Skin epidermis (tissue), 12 donors: Measurements from ENCODE around the gene PARP1.

ENCODE experiments used
- H3K27ac ChIP-seq, 21 experiments: fragments of 200-600 bp; sonication (generic) in 11 of 21; one replicate each; pipeline ENCODE4 v1.5.0; 2020; ENCODE audit warnings: mild to moderate bottlenecking in 3 of 21, inconsistent platforms in 2 of 21, moderate library complexity in 2 of 21
- H3K4me3 ChIP-seq, 7 experiments: fragments of 200-600 bp; sonication (generic) in 2 of 7; one replicate each; pipeline ENCODE4 v1.5.0; 2020; ENCODE audit warnings: inconsistent platforms in 2 of 7, mild to moderate bottlenecking in 2 of 7, moderate library complexity in 1 of 7

PARP1 gene

GRCh38 chr1:226325178-226325577 lies 82.7 kb downstream of the PARP1 start:
- H3K4me3 ChIP-seq, result no peak overlapping the region
- H3K27ac ChIP-seq, result no peak overlapping the region

- Histone ChIP-seq H3K27ac (no peak overlapping the region), H3K4me3 (no peak overlapping the region)
Observed at GRCh38 chr1:226324479-226324878, 83.4 kb downstream of the PARP1 start.

DNA sequence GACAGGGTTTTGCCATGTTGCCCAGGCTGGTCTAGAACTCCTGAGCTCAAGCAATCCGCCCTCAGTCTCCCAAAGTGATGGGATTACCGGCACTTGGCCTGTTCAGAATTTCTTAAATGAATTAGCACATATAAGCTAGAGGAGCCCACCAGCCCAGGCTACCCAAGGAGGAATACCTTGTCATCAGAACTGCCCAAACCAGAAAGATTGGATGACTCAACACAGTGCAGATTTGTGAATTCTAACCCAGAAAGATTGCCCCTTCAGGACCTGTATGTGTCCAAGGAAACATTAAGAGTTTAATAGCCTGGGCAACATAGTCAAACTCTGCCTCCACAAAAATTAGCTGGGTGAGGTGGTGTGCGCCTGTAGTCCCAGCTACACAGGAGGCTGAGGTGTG lies 84.9 kb downstream of the PARP1 start:
- H3K4me3 ChIP-seq, result no peak overlapping the region
- H3K27ac ChIP-seq, result no peak overlapping the region

DNA sequence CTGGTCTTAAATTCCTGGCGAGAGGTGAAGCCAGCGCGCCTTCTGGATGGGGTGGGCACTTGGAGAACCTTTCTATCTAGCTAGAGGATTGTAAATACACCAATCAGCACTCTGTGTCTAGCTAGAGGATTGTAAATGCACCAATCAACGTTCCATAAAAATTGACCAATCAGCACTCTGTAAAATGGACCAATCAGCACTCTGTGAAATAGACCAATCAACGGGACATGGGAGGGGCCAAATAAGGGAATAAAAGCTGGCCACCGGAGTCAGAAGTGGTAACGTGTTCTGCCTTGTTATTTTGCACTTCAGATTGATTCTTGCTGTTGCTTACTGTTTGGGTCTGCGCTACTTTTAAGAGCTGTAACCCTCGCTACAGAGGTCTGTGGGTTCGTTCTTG lies 87.0 kb downstream of the PARP1 start:
- Histone ChIP-seq H3K4me3 (no peak overlapping the region), H3K27ac (no peak overlapping the region)

GRCh38 chr1:226318471-226318870 lies 89.4 kb downstream of the PARP1 start:
- Histone ChIP-seq H3K4me3 (no peak overlapping the region), H3K27ac (no peak overlapping the region)

GRCh38 chr1:226314055-226314454 lies 93.8 kb downstream of the PARP1 start:
- H3K4me3 ChIP-seq, result no peak overlapping the region
- H3K27ac ChIP-seq, result no peak overlapping the region

DNA sequence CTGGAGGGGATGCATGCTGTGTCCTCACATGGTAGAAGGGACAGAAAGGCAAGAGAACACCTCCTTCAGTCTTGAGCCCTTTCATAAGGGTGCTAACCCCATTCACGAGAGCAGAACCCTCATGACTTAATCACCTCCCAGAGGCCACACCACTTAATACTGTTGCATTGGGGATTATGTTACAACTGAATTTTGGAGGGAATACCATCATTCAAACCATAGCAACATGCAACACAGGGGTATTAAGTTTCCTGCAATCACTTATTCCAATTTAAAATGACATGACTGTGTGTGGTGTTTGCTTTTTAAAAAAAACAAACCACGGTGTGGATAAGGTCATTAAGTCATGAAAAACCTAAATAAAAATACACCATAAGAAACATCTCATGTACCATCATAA lies 95.8 kb downstream of the PARP1 start:
- no peak overlapping the region for H3K4me3 ChIP-seq
- no peak overlapping the region for H3K27ac ChIP-seq

DNA sequence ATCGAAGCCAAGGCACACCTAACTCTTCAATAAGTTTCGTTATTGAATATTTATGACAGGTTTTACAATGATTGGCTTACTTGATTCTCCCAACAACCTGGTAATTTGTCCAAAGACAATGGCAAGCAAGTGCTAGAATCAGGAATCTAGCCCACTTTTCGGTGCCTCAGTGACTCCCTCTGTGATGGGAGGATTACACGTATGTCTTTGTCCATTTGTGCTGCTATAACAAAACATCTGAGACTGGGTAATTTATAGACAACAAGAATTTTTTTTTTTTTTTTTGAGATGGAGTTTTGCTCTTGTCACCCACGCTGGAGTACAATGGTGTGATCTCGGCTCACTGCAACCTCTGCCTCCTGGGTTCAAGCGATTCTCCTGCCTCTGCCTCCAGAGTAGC lies 96.5 kb downstream of the PARP1 start:
- H3K27ac ChIP-seq, result no peak overlapping the region

More for the DNA sequence above, 96.5 kb downstream of the PARP1 start:
- no peak overlapping the region for H3K4me3 ChIP-seq
